Measurements from ENCODE around the gene CFB. TPM values are rescaled to one million over a fixed set of nuclear protein-coding genes. Genes with fewer than 3 reads are reported as not detected.

Gene CFB
- total RNA-seq, 1 experiment from 2014 or later, result 1.4 TPM

GRCh38 chr6:31948753-31949413 lies 3.0 kb downstream of the CFB start:
- DNase-seq (ENCODE audit: low spot score) (no peak), ATAC-seq (no peak)
- peaks cover 4% of the 10 kb centered on the region; the same call in 1 of the 2 replicates for H3K4me1 Mint-ChIP-seq
- H3K36me3 Mint-ChIP-seq, result peaks cover 21% of the 10 kb centered on the region
- H3K9me3 Mint-ChIP-seq, result no peaks in the 10 kb centered on the region
- TF ChIP-seq ZNF232 (CRISPR knock-in tag; IDR thresholded peaks at IDR 0.05) (no peak), ATF1 (CRISPR knock-in tag; IDR thresholded peaks at IDR 0.05) (no peak), NR1H2 (CRISPR knock-in tag; IDR thresholded peaks at IDR 0.05) (no peak), FOXP1 (CRISPR knock-in tag; IDR thresholded peaks at IDR 0.05; ENCODE audit: borderline replicate concordance) (no peak), FOXK1 (CRISPR knock-in tag; IDR thresholded peaks at IDR 0.05) (no peak)
- TF ChIP-seq, protein P1, sequence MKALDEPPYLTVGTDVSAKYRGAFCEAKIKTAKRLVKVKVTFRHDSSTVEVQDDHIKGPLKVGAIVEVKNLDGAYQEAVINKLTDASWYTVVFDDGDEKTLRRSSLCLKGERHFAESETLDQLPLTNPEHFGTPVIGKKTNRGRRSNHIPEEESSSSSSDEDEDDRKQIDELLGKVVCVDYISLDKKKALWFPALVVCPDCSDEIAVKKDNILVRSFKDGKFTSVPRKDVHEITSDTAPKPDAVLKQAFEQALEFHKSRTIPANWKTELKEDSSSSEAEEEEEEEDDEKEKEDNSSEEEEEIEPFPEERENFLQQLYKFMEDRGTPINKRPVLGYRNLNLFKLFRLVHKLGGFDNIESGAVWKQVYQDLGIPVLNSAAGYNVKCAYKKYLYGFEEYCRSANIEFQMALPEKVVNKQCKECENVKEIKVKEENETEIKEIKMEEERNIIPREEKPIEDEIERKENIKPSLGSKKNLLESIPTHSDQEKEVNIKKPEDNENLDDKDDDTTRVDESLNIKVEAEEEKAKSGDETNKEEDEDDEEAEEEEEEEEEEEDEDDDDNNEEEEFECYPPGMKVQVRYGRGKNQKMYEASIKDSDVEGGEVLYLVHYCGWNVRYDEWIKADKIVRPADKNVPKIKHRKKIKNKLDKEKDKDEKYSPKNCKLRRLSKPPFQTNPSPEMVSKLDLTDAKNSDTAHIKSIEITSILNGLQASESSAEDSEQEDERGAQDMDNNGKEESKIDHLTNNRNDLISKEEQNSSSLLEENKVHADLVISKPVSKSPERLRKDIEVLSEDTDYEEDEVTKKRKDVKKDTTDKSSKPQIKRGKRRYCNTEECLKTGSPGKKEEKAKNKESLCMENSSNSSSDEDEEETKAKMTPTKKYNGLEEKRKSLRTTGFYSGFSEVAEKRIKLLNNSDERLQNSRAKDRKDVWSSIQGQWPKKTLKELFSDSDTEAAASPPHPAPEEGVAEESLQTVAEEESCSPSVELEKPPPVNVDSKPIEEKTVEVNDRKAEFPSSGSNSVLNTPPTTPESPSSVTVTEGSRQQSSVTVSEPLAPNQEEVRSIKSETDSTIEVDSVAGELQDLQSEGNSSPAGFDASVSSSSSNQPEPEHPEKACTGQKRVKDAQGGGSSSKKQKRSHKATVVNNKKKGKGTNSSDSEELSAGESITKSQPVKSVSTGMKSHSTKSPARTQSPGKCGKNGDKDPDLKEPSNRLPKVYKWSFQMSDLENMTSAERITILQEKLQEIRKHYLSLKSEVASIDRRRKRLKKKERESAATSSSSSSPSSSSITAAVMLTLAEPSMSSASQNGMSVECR (CRISPR knock-in tag; IDR thresholded peaks at IDR 0.05; ENCODE audit: borderline replicate concordance), result no peak
- TF ChIP-seq, protein P2, sequence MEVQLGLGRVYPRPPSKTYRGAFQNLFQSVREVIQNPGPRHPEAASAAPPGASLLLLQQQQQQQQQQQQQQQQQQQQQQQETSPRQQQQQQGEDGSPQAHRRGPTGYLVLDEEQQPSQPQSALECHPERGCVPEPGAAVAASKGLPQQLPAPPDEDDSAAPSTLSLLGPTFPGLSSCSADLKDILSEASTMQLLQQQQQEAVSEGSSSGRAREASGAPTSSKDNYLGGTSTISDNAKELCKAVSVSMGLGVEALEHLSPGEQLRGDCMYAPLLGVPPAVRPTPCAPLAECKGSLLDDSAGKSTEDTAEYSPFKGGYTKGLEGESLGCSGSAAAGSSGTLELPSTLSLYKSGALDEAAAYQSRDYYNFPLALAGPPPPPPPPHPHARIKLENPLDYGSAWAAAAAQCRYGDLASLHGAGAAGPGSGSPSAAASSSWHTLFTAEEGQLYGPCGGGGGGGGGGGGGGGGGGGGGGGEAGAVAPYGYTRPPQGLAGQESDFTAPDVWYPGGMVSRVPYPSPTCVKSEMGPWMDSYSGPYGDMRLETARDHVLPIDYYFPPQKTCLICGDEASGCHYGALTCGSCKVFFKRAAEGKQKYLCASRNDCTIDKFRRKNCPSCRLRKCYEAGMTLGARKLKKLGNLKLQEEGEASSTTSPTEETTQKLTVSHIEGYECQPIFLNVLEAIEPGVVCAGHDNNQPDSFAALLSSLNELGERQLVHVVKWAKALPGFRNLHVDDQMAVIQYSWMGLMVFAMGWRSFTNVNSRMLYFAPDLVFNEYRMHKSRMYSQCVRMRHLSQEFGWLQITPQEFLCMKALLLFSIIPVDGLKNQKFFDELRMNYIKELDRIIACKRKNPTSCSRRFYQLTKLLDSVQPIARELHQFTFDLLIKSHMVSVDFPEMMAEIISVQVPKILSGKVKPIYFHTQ (CRISPR knock-in tag; IDR thresholded peaks at IDR 0.05), result no peak
- peaks cover 45% of the 10 kb centered on the region for H3K27me3 Mint-ChIP-seq (ENCODE audit: low read depth)
- H3K27ac Mint-ChIP-seq, result no peak overlapping the region
- no peak overlapping the region for H3K4me3 Mint-ChIP-seq
- POLR2A ChIA-PET, result interaction anchor here (1.1 kb wide), 1 partner anchor 179 kb away, joined by 4 read pairs; no protein-coding TSS in a partner anchor
- CTCF ChIA-PET, result no interaction called here

DNA sequence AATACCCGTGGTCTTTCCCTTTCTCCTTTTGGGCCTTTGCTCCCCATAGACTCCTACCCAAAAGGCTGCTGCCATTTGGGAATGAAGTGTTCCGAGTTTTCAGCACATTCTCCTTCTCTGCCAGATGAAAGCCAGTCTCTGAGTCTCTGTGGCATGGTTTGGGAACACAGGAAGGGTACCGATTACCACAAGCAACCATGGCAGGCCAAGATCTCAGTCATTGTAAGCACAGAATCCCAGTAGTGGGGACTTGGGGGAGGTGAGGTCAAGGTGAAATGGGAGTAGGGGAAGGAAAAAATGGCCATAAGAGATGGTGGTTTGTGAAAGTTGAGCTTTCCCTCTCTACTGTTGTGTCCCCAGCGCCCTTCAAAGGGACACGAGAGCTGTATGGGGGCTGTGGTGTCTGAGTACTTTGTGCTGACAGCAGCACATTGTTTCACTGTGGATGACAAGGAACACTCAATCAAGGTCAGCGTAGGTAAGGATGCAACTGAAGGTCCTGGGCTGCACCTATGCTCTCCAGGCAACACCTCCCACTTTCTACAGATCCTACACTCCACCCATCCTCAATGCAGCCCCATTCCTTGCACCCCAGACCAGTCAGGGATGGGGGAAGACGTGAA lies 4.1 kb downstream of the CFB start:
- H3K9me3 Mint-ChIP-seq, result no peaks in the 10 kb centered on the region
- ATAC-seq, result no peak
- H3K4me3 Mint-ChIP-seq, result no peak overlapping the region
- no peak overlapping the region for H3K27ac Mint-ChIP-seq
- peaks cover 32% of the 10 kb centered on the region for H3K36me3 Mint-ChIP-seq
- H3K4me1 Mint-ChIP-seq, result peaks cover 4% of the 10 kb centered on the region; the same call in 1 of the 2 replicates
- ChIA-PET POLR2A (no interaction called here), CTCF (interaction anchor here (0.6 kb wide), 1 partner anchor 403 kb away, joined by 4 read pairs; the partner anchor contains the start of gene NFKBIL1)
- H3K27me3 Mint-ChIP-seq (ENCODE audit: low read depth), result peaks cover 36% of the 10 kb centered on the region
- DNase-seq (ENCODE audit: low spot score), result no peak
- TF ChIP-seq ZNF232 (CRISPR knock-in tag; IDR thresholded peaks at IDR 0.05), result no peak
- no peak for TF ChIP-seq CBFB (CRISPR knock-in tag; IDR thresholded peaks at IDR 0.05; ENCODE audit: low read depth)
- TF ChIP-seq, protein P3, sequence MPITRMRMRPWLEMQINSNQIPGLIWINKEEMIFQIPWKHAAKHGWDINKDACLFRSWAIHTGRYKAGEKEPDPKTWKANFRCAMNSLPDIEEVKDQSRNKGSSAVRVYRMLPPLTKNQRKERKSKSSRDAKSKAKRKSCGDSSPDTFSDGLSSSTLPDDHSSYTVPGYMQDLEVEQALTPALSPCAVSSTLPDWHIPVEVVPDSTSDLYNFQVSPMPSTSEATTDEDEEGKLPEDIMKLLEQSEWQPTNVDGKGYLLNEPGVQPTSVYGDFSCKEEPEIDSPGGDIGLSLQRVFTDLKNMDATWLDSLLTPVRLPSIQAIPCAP (CRISPR knock-in tag; IDR thresholded peaks at IDR 0.05), result no peak
- TF ChIP-seq TEAD4 (CRISPR knock-in tag; IDR thresholded peaks at IDR 0.05), result no peak
- TF ChIP-seq ETV6 (CRISPR knock-in tag; IDR thresholded peaks at IDR 0.05), result no peak
- TF ChIP-seq, protein P4, sequence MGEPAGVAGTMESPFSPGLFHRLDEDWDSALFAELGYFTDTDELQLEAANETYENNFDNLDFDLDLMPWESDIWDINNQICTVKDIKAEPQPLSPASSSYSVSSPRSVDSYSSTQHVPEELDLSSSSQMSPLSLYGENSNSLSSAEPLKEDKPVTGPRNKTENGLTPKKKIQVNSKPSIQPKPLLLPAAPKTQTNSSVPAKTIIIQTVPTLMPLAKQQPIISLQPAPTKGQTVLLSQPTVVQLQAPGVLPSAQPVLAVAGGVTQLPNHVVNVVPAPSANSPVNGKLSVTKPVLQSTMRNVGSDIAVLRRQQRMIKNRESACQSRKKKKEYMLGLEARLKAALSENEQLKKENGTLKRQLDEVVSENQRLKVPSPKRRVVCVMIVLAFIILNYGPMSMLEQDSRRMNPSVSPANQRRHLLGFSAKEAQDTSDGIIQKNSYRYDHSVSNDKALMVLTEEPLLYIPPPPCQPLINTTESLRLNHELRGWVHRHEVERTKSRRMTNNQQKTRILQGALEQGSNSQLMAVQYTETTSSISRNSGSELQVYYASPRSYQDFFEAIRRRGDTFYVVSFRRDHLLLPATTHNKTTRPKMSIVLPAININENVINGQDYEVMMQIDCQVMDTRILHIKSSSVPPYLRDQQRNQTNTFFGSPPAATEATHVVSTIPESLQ (CRISPR knock-in tag; IDR thresholded peaks at IDR 0.05), result no peak
- TF ChIP-seq SMAD3 (CRISPR knock-in tag; IDR thresholded peaks at IDR 0.05; ENCODE audit: borderline replicate concordance), result no peak
- no peak for TF ChIP-seq JAZF1 (CRISPR knock-in tag; IDR thresholded peaks at IDR 0.05)
- no peak for TF ChIP-seq ZNF317 (CRISPR knock-in tag; IDR thresholded peaks at IDR 0.05; ENCODE audit: borderline replicate concordance, low read depth)
- no peak for TF ChIP-seq ZBTB21 (CRISPR knock-in tag; IDR thresholded peaks at IDR 0.05; ENCODE audit: borderline replicate concordance)
- no peak for TF ChIP-seq NFATC4 (CRISPR knock-in tag; IDR thresholded peaks at IDR 0.05)
- TF ChIP-seq, protein P5, sequence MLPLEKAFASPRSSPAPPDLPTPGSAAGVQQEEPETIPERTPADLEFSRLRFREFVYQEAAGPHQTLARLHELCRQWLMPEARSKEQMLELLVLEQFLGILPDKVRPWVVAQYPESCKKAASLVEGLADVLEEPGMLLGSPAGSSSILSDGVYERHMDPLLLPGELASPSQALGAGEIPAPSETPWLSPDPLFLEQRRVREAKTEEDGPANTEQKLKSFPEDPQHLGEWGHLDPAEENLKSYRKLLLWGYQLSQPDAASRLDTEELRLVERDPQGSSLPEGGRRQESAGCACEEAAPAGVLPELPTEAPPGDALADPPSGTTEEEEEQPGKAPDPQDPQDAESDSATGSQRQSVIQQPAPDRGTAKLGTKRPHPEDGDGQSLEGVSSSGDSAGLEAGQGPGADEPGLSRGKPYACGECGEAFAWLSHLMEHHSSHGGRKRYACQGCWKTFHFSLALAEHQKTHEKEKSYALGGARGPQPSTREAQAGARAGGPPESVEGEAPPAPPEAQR (CRISPR knock-in tag; IDR thresholded peaks at IDR 0.05), result no peak
- TF ChIP-seq, protein P6, sequence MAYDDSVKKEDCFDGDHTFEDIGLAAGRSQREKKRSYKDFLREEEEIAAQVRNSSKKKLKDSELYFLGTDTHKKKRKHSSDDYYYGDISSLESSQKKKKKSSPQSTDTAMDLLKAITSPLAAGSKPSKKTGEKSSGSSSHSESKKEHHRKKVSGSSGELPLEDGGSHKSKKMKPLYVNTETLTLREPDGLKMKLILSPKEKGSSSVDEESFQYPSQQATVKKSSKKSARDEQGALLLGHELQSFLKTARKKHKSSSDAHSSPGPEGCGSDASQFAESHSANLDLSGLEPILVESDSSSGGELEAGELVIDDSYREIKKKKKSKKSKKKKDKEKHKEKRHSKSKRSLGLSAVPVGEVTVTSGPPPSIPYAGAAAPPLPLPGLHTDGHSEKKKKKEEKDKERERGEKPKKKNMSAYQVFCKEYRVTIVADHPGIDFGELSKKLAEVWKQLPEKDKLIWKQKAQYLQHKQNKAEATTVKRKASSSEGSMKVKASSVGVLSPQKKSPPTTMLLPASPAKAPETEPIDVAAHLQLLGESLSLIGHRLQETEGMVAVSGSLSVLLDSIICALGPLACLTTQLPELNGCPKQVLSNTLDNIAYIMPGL (CRISPR knock-in tag; IDR thresholded peaks at IDR 0.05), result no peak
